Mesenchymal stem cell (in vitro differentiated cells and primary cell): Measurements from ENCODE around the gene UPK3BL2.
"Not testable (repeated sequence)": the region's sequence is repeated elsewhere in the genome, so short reads cannot be mapped to it uniquely, and the experiment has no call there.

Experiments used
- DNase-seq: peaks from one replicate; pipeline ENCODE4 v3.0.0-alpha.2; 2013
- H2AFZ ChIP-seq: one replicate; pipeline ENCODE4 v1.6.1; 2013; ENCODE audit warnings: low read depth, mild to moderate bottlenecking, control low read depth, inconsistent platforms, low read length, moderate library complexity
- H2AK5ac ChIP-seq: 2 replicates; pipeline ENCODE4 v1.6.1; 2013; ENCODE audit warnings: low read length, moderate library complexity, mild to moderate bottlenecking, inconsistent platforms; ENCODE audit not compliant: severe bottlenecking
- H2BK120ac ChIP-seq: one replicate; pipeline ENCODE4 v1.6.1; 2013; ENCODE audit warnings: low read depth, mild to moderate bottlenecking, inconsistent platforms, low read length, moderate library complexity
- H2BK12ac ChIP-seq, 2 experiments: one replicate each; pipeline ENCODE4 v1.6.1; 2013; ENCODE audit warnings: inconsistent platforms in 2 of 2, low read length in 2 of 2, mild to moderate bottlenecking in 2 of 2, moderate library complexity in 2 of 2, control low read depth in 1 of 2
- H2BK15ac ChIP-seq: one replicate; pipeline ENCODE4 v1.6.1; 2013; ENCODE audit warnings: mild to moderate bottlenecking, low read depth, inconsistent platforms; ENCODE audit not compliant: poor library complexity, severe bottlenecking
- H2BK5ac ChIP-seq: 2 replicates; pipeline ENCODE4 v1.6.1; 2013; ENCODE audit warnings: low read depth, mild to moderate bottlenecking, low read length, control low read depth, inconsistent platforms; ENCODE audit not compliant: poor library complexity, severe bottlenecking
- H3K14ac ChIP-seq, 2 experiments: one replicate each; pipeline ENCODE4 v1.6.1; 2013; ENCODE audit warnings: inconsistent platforms in 2 of 2, low read length in 2 of 2, control low read depth in 1 of 2, mild to moderate bottlenecking in 1 of 2, moderate library complexity in 1 of 2
- H3K18ac ChIP-seq, 2 experiments: one replicate each; pipeline ENCODE4 v1.6.1; 2013; ENCODE audit warnings: inconsistent platforms in 2 of 2, low read length in 2 of 2, control low read depth in 1 of 2, low read depth in 1 of 2, mild to moderate bottlenecking in 1 of 2
- H3K23ac ChIP-seq, 2 experiments: one replicate each; pipeline ENCODE4 v1.6.1; 2013; ENCODE audit warnings: inconsistent platforms in 2 of 2, low read length in 2 of 2, mild to moderate bottlenecking in 2 of 2, moderate library complexity in 2 of 2, control low read depth in 1 of 2
- H3K27ac ChIP-seq: 2 replicates; pipeline ENCODE4 v1.5.1; 2013; ENCODE audit warnings: mild to moderate bottlenecking, moderate library complexity, low read length, control low read depth, inconsistent platforms; ENCODE audit not compliant: poor library complexity, severe bottlenecking
- H3K27me3 ChIP-seq, 2 experiments: 2 replicates each; pipeline versions ENCODE4 v1.6.1 to v1.7.0; 2013; ENCODE audit warnings: low read length in 2 of 2, mild to moderate bottlenecking in 2 of 2, moderate library complexity in 2 of 2, control low read depth in 1 of 2, inconsistent platforms in 1 of 2; ENCODE audit not compliant: control insufficient read depth in 1 of 2, insufficient read depth in 1 of 2
- H3K36me3 ChIP-seq, 2 experiments: 2 replicates each; pipeline versions ENCODE4 v1.6.1 to v1.7.0; 2013; ENCODE audit warnings: low read length in 2 of 2, control low read depth in 1 of 2, inconsistent platforms in 1 of 2, low read depth in 1 of 2, mild to moderate bottlenecking in 1 of 2; ENCODE audit not compliant: insufficient read depth in 2 of 2, control insufficient read depth in 1 of 2
- H3K4ac ChIP-seq, 2 experiments: one replicate each; pipeline ENCODE4 v1.6.1; 2013; ENCODE audit warnings: inconsistent platforms in 2 of 2, low read length in 2 of 2, mild to moderate bottlenecking in 2 of 2, moderate library complexity in 2 of 2, control low read depth in 1 of 2, low read depth in 1 of 2
- H3K4me1 ChIP-seq: 2 replicates; pipeline ENCODE4 v1.6.1; 2013; ENCODE audit warnings: low read depth, low read length, control low read depth; ENCODE audit not compliant: control insufficient read depth, insufficient read depth
- H3K4me2 ChIP-seq: 2 replicates; pipeline ENCODE4 v1.6.1; 2013; ENCODE audit warnings: low read length, mild to moderate bottlenecking, inconsistent platforms; ENCODE audit not compliant: poor library complexity, severe bottlenecking
- H3K4me3 ChIP-seq, 2 experiments: 2 replicates each; pipeline versions ENCODE4 v1.5.1 to v1.7.0; 2013; ENCODE audit warnings: low read length in 2 of 2, mild to moderate bottlenecking in 2 of 2, control low read depth in 1 of 2, low read depth in 1 of 2; ENCODE audit not compliant: insufficient read depth in 1 of 2
- H3K79me1 ChIP-seq: replicated peaks from 2 replicates; pipeline ENCODE4 v1.6.1; 2013; ENCODE audit warnings: mild to moderate bottlenecking, control low read depth, low read length, inconsistent platforms; ENCODE audit not compliant: poor library complexity, severe bottlenecking
- H3K9ac ChIP-seq: 2 replicates; pipeline ENCODE4 v1.7.0; 2013; ENCODE audit warnings: mild to moderate bottlenecking, low read length, moderate library complexity
- H3K9me3 ChIP-seq: 2 replicates; pipeline ENCODE4 v1.7.0; 2013; ENCODE audit warnings: mild to moderate bottlenecking, low read length; ENCODE audit not compliant: control insufficient read depth
- H4K8ac ChIP-seq: one replicate; pipeline ENCODE4 v1.6.1; 2013; ENCODE audit warnings: inconsistent platforms, mild to moderate bottlenecking, low read length, moderate library complexity
- H4K91ac ChIP-seq: one replicate; pipeline ENCODE4 v1.6.1; 2013; ENCODE audit warnings: mild to moderate bottlenecking, low read length, inconsistent platforms
- WGBS: methylation state at CpG from one replicate; pipeline ENCODE4 v1.1.7; 2013; ENCODE audit warnings: mixed read lengths; 5-methylcytosine and 5-hydroxymethylcytosine counted together

UPK3BL2 gene

DNA sequence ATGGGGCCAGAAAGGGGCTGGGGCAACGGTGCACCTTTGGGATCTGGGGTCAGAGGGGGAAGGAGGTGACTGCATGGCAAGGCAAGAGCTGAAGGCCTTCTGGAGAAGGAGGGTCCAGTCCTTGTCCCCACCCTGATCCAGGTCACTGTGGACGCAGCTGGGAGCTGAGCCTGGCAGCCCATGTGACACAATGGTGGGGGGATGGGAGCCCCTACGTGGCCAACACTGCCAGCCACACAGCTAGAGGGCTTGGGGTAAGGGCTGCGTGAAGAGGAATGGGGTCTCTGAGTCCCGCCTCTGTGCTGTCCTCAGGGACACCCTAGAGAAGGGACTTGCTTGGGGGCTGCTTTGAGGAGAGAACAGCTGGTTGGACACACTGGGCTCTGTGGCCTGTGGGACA is 38.2 kb upstream of the UPK3BL2 start:
- not testable (repeated sequence) for H3K18ac ChIP-seq, H3K4me2 ChIP-seq, H3K4me3 ChIP-seq, H4K91ac ChIP-seq, H2BK15ac ChIP-seq, H2BK120ac ChIP-seq, H3K4me1 ChIP-seq, H2AK5ac ChIP-seq, H2BK5ac ChIP-seq, H3K9ac ChIP-seq, H3K23ac ChIP-seq, H3K36me3 ChIP-seq, H3K27me3 ChIP-seq, H2BK12ac ChIP-seq, H3K9me3 ChIP-seq, H4K8ac ChIP-seq, H3K79me1 ChIP-seq, H2AFZ ChIP-seq, H3K14ac ChIP-seq, DNase-seq, H3K27ac ChIP-seq, H3K4ac ChIP-seq
- WGBS = no CpG with 5 or more reads among the region's 5 CpGs

DNA sequence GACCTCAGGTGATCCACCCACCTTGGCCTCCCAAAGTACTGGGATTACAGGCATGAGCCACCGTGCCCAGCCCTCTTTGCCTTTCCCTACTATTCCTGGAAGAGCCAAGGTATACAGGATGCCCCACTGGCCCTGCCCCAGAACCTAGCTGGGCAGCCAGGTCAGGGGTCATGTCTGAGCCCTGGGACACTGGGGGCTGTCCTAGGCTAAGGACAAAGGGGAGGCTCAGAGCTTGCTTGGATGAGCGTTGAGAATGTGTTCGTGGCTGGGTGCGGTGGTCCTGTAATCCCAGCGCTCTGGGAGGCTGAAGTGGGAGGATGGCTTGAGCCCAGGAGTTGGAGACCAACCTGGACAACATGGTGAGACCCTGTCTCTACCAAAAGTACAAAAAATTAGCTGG is 35.0 kb upstream of the UPK3BL2 start:
- not testable (repeated sequence) for H3K4ac ChIP-seq, H2AFZ ChIP-seq, H3K4me3 ChIP-seq, H3K79me1 ChIP-seq, H3K4me2 ChIP-seq, DNase-seq, H3K23ac ChIP-seq, H3K9ac ChIP-seq, H4K91ac ChIP-seq, H4K8ac ChIP-seq, H2BK15ac ChIP-seq, H3K27ac ChIP-seq, H3K36me3 ChIP-seq, H3K14ac ChIP-seq, H3K9me3 ChIP-seq, H3K4me1 ChIP-seq, H2BK12ac ChIP-seq, H3K18ac ChIP-seq, H2BK5ac ChIP-seq, H2AK5ac ChIP-seq, H3K27me3 ChIP-seq, H2BK120ac ChIP-seq
- WGBS = no CpG with 5 or more reads among the region's 5 CpGs

DNA sequence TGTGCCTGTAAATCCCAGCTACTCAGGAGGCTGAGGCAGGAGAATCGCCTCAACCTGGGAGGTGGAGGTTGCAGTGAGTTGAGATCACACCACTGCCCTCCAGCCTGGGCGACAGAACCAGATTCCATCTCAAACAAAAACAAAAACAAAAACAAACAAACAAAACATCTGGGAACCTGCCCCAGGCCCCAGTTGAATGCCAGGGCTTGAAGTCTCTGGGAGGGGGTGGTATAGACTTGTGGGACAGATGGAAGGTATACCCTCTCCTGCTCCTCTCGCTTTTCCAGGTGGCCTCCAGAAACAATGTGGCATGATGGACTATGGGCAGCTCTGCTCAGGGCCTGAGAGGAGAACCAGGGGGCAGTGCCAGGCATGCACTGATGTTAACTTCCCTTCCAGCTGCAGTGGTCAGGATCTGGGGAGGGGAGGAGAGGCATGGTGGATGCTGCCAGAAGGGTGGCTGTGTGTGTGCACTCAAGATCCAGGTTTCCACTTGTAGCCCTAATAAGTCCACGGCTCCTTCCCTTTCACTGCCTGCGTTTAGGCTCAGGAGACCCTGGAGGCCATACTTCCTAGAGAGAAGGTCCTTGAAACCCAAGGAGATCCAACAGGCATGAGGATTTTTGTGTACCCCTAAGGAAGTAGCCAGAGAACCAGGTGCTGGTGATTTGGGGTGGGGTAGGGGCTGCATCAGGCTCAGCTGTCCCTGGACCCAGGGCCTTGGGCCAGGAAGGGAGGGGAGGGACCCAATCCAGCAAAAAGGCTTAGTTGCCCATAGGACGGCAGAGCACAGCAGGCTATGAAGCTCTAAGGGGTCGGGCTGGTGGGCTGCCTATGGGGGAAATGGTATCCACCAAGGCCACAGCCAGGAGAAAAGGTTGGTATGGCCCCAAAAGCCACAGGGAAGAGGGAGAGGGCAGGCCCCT is 34.1 kb upstream of the UPK3BL2 start:
- H2BK5ac ChIP-seq, H2BK120ac ChIP-seq, H2BK12ac ChIP-seq, H3K23ac ChIP-seq, H3K4me2 ChIP-seq, H3K4me3 ChIP-seq, H3K36me3 ChIP-seq, H3K14ac ChIP-seq, H3K4me1 ChIP-seq, H3K27ac ChIP-seq, H3K18ac ChIP-seq, H4K8ac ChIP-seq, H3K27me3 ChIP-seq, H2AK5ac ChIP-seq, H3K9ac ChIP-seq, H3K79me1 ChIP-seq, H2AFZ ChIP-seq, H3K4ac ChIP-seq, H3K9me3 ChIP-seq, H2BK15ac ChIP-seq, H4K91ac ChIP-seq: not testable (repeated sequence)
- WGBS = 88% methylated on average over 3 of the region's 7 CpGs
- peak; percentile 0 for DNase-seq

GRCh38 chr7:102576363-102576762 is 32.9 kb upstream of the UPK3BL2 start:
- not testable (repeated sequence) for H4K8ac ChIP-seq, H2AFZ ChIP-seq, H4K91ac ChIP-seq, H3K4me2 ChIP-seq, H2BK12ac ChIP-seq, H3K9me3 ChIP-seq, H3K27ac ChIP-seq, H2BK120ac ChIP-seq, H3K36me3 ChIP-seq, H2BK15ac ChIP-seq, H2BK5ac ChIP-seq, H3K4me3 ChIP-seq, H3K9ac ChIP-seq, H3K18ac ChIP-seq, H3K27me3 ChIP-seq, H3K4ac ChIP-seq, H2AK5ac ChIP-seq, H3K23ac ChIP-seq, DNase-seq, H3K79me1 ChIP-seq, H3K4me1 ChIP-seq, H3K14ac ChIP-seq
- no CpG with 5 or more reads among the region's 3 CpGs for WGBS
